ENCODE results near the gene PEAK1.

- TF ChIP-seq, protein P1, sequence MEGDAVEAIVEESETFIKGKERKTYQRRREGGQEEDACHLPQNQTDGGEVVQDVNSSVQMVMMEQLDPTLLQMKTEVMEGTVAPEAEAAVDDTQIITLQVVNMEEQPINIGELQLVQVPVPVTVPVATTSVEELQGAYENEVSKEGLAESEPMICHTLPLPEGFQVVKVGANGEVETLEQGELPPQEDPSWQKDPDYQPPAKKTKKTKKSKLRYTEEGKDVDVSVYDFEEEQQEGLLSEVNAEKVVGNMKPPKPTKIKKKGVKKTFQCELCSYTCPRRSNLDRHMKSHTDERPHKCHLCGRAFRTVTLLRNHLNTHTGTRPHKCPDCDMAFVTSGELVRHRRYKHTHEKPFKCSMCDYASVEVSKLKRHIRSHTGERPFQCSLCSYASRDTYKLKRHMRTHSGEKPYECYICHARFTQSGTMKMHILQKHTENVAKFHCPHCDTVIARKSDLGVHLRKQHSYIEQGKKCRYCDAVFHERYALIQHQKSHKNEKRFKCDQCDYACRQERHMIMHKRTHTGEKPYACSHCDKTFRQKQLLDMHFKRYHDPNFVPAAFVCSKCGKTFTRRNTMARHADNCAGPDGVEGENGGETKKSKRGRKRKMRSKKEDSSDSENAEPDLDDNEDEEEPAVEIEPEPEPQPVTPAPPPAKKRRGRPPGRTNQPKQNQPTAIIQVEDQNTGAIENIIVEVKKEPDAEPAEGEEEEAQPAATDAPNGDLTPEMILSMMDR (IDR thresholded peaks at IDR 0.05) = no peak
- TF ChIP-seq POLR2AphosphoS5 (IDR thresholded peaks at IDR 0.05) = peak in 1 of 3 donors; percentile 36
Measured at GRCh38 chr15:77461486-77461885, 41.6 kb upstream of the PEAK1 start.

All from suprapubic skin (tissue), 3 donors.